Suprapubic skin (tissue), 4 donors: ENCODE results near the gene RBMS1.

Experiments used
- EP300 ChIP-seq: sonication (generic); formaldehyde crosslinking; IDR thresholded peaks from one replicate; pipeline ENCODE4 v1.6.1; 2017; ENCODE audit warnings: antibody characterized with exemption
- POLR2A ChIP-seq, 2 donors: fragments of 450-650 bp; IDR thresholded peaks; one replicate each; pipeline ENCODE4 v1.6.1; 2017; ENCODE audit warnings: antibody characterized with exemption in 2 of 2, mild to moderate bottlenecking in 2 of 2, moderate library complexity in 2 of 2
- POLR2AphosphoS5 ChIP-seq, 3 donors: sonication (generic); formaldehyde crosslinking; IDR thresholded peaks; one replicate each; pipeline ENCODE4 v1.6.1; 2017; ENCODE audit warnings: antibody characterized with exemption in 3 of 3
- TF ChIP-seq, protein P1 (sequence below), 2 donors: fragments of 200-600 bp in 1 of 2; fragments of 450-650 bp in 1 of 2; sonication (generic) in 1 of 2; IDR thresholded peaks; one replicate each; pipeline ENCODE4 v1.5.1; 2016 to 2019; ENCODE audit warnings: antibody characterized with exemption in 2 of 2, mild to moderate bottlenecking in 1 of 2, moderate library complexity in 1 of 2

GRCh38 chr2:160261732-160262131, 231.9 kb downstream of the RBMS1 start:
- TF ChIP-seq, protein P1, sequence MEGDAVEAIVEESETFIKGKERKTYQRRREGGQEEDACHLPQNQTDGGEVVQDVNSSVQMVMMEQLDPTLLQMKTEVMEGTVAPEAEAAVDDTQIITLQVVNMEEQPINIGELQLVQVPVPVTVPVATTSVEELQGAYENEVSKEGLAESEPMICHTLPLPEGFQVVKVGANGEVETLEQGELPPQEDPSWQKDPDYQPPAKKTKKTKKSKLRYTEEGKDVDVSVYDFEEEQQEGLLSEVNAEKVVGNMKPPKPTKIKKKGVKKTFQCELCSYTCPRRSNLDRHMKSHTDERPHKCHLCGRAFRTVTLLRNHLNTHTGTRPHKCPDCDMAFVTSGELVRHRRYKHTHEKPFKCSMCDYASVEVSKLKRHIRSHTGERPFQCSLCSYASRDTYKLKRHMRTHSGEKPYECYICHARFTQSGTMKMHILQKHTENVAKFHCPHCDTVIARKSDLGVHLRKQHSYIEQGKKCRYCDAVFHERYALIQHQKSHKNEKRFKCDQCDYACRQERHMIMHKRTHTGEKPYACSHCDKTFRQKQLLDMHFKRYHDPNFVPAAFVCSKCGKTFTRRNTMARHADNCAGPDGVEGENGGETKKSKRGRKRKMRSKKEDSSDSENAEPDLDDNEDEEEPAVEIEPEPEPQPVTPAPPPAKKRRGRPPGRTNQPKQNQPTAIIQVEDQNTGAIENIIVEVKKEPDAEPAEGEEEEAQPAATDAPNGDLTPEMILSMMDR (IDR thresholded peaks at IDR 0.05): no peak
- no peak for TF ChIP-seq POLR2A (IDR thresholded peaks at IDR 0.05)
- TF ChIP-seq EP300: no peak
- no peak for TF ChIP-seq POLR2AphosphoS5 (IDR thresholded peaks at IDR 0.05)
